AG09319 (cell line): Measurements from ENCODE around the gene ZMIZ1.

Experiments used
- DNase-seq: peaks from one replicate; pipeline ENCODE4 v3.0.0-alpha.2; 2010; ENCODE audit warnings: low read depth; ENCODE audit errors: extremely low read depth
- CTCF ChIP-seq: IDR thresholded peaks from 2 replicates; pipeline ENCODE4 v1.5.1; 2011; ENCODE audit warnings: low read depth, mild to moderate bottlenecking, inconsistent platforms, low read length, moderate library complexity

The ZMIZ1 gene

GRCh38 chr10:79197558-79197957 is 128.8 kb downstream of the ZMIZ1 start:
- no peak for TF ChIP-seq CTCF

GRCh38 chr10:79200346-79200745 is 131.6 kb downstream of the ZMIZ1 start:
- DNase-seq, result no peak
- TF ChIP-seq CTCF, result no peak

More at GRCh38 chr10:79197558-79197957, 128.8 kb downstream of the ZMIZ1 start:
- no peak for DNase-seq

GRCh38 chr10:79201706-79202105 is 132.9 kb downstream of the ZMIZ1 start:
- no peak for DNase-seq
- no peak for TF ChIP-seq CTCF

- peak; percentile 47 for TF ChIP-seq CTCF
- DNase-seq, result no peak
Observed at GRCh38 chr10:79202188-79203013, 133.6 kb downstream of the ZMIZ1 start.

GRCh38 chr10:79203014-79203644 is 134.4 kb downstream of the ZMIZ1 start:
- TF ChIP-seq CTCF, result no peak
- no peak for DNase-seq

- DNase-seq, result no peak
- no peak for TF ChIP-seq CTCF
Observed at GRCh38 chr10:79203833-79204232, 135.1 kb downstream of the ZMIZ1 start.
